SK-N-SH treated with all-trans-retinoic acid at 6 μM for 48 hours (cell line): ENCODE measurements around the gene COX19.

Source experiments
- ATAC-seq: fragments of 200-7000 bp; cut with Tn5 transposase; 3 replicates; pipeline ENCODE4 v1.9.1; 2020; ENCODE audit warnings: mild to moderate bottlenecking, moderate library complexity
- ARNTL ChIP-seq: fragments of 450-650 bp; formaldehyde crosslinking; IDR thresholded peaks from 2 replicates; pipeline ENCODE4 v1.5.0; 2020; ENCODE audit warnings: low read depth, mild to moderate bottlenecking, moderate library complexity, borderline replicate concordance
- CSDC2 ChIP-seq: fragments of 250-450 bp; sonication (Bioruptor Pico); IDR thresholded peaks from 2 replicates; pipeline ENCODE4 v1.5.0; 2020; ENCODE audit warnings: mild to moderate bottlenecking, moderate library complexity
- CSRNP3 ChIP-seq: fragments of 250-450 bp; sonication (Bioruptor Pico); IDR thresholded peaks from 2 replicates; pipeline ENCODE4 v1.5.1; 2021; ENCODE audit warnings: mild to moderate bottlenecking, moderate library complexity
- ESRRG ChIP-seq: fragments of 250-450 bp; sonication (Bioruptor Pico); IDR thresholded peaks from 2 replicates; pipeline ENCODE4 v1.6.1; 2021; ENCODE audit warnings: mild to moderate bottlenecking
- GLIS3 ChIP-seq: fragments of 250-450 bp; sonication (Bioruptor Pico); IDR thresholded peaks from 2 replicates; pipeline ENCODE4 v1.5.0; 2020; ENCODE audit warnings: mild to moderate bottlenecking, moderate library complexity
- ISL1 ChIP-seq: fragments of 250-450 bp; sonication (Bioruptor Pico); IDR thresholded peaks from 2 replicates; pipeline ENCODE4 v2.1.2; 2022; ENCODE audit warnings: mild to moderate bottlenecking, moderate library complexity
- OSR1 ChIP-seq: fragments of 250-450 bp; sonication (Bioruptor Pico); IDR thresholded peaks from 2 replicates; pipeline ENCODE4 v1.8.0; 2022; ENCODE audit warnings: moderate library complexity, mild to moderate bottlenecking, inconsistent platforms
- PATZ1 ChIP-seq: fragments of 250-450 bp; sonication (Bioruptor Pico); IDR thresholded peaks from 2 replicates; pipeline ENCODE4 v1.8.0; 2020; ENCODE audit warnings: mild to moderate bottlenecking, moderate library complexity, borderline replicate concordance
- PPARA ChIP-seq: fragments of 250-450 bp; sonication (Bioruptor Pico); IDR thresholded peaks from 2 replicates; pipeline ENCODE4 v1.5.0; 2020; ENCODE audit warnings: mild to moderate bottlenecking, borderline replicate concordance
- RARB ChIP-seq: fragments of 250-450 bp; sonication (Bioruptor Pico); IDR thresholded peaks from 2 replicates; pipeline ENCODE4 v1.8.0; 2021; ENCODE audit warnings: mild to moderate bottlenecking, moderate library complexity
- SNAI2 ChIP-seq: fragments of 250-450 bp; sonication (Bioruptor Pico); IDR thresholded peaks from 2 replicates; pipeline ENCODE4 v1.5.0; 2020; ENCODE audit warnings: mild to moderate bottlenecking, moderate library complexity
- TCF4 ChIP-seq: fragments of 250-450 bp; sonication (Bioruptor Pico); IDR thresholded peaks from 2 replicates; pipeline ENCODE4 v1.8.0; 2021; ENCODE audit warnings: mild to moderate bottlenecking, moderate library complexity, borderline replicate concordance
- TOX ChIP-seq: fragments of 250-450 bp; sonication (Bioruptor Pico); IDR thresholded peaks from 2 replicates; pipeline ENCODE4 v1.8.0; 2021; ENCODE audit warnings: mild to moderate bottlenecking, moderate library complexity, borderline replicate concordance
- ZC3H10 ChIP-seq: fragments of 250-450 bp; sonication (Bioruptor Pico); IDR thresholded peaks from 2 replicates; pipeline ENCODE4 v1.5.1; 2021; ENCODE audit warnings: mild to moderate bottlenecking, moderate library complexity
- ZFP3 ChIP-seq: fragments of 250-450 bp; sonication (Bioruptor Pico); IDR thresholded peaks from 2 replicates; pipeline ENCODE4 v1.5.0; 2020; ENCODE audit warnings: mild to moderate bottlenecking, moderate library complexity
- ZFP30 ChIP-seq: fragments of 450-650 bp; formaldehyde crosslinking; IDR thresholded peaks from 2 replicates; pipeline ENCODE4 v1.5.0; 2022; ENCODE audit warnings: mild to moderate bottlenecking, moderate library complexity
- ZNF70 ChIP-seq: fragments of 450-650 bp; formaldehyde crosslinking; IDR thresholded peaks from 2 replicates; pipeline ENCODE4 v1.5.0; 2020; ENCODE audit warnings: mild to moderate bottlenecking, moderate library complexity
- ZNF8 ChIP-seq: fragments of 450-650 bp; formaldehyde crosslinking; IDR thresholded peaks from 2 replicates; pipeline ENCODE4 v1.5.0; 2020; ENCODE audit warnings: mild to moderate bottlenecking, moderate library complexity
- TF ChIP-seq, protein P1 (sequence below): fragments of 250-450 bp; sonication (Bioruptor Pico); IDR thresholded peaks from 2 replicates; pipeline ENCODE4 v1.5.1; 2020; ENCODE audit warnings: low read depth, mild to moderate bottlenecking, moderate library complexity

COX19 gene

DNA sequence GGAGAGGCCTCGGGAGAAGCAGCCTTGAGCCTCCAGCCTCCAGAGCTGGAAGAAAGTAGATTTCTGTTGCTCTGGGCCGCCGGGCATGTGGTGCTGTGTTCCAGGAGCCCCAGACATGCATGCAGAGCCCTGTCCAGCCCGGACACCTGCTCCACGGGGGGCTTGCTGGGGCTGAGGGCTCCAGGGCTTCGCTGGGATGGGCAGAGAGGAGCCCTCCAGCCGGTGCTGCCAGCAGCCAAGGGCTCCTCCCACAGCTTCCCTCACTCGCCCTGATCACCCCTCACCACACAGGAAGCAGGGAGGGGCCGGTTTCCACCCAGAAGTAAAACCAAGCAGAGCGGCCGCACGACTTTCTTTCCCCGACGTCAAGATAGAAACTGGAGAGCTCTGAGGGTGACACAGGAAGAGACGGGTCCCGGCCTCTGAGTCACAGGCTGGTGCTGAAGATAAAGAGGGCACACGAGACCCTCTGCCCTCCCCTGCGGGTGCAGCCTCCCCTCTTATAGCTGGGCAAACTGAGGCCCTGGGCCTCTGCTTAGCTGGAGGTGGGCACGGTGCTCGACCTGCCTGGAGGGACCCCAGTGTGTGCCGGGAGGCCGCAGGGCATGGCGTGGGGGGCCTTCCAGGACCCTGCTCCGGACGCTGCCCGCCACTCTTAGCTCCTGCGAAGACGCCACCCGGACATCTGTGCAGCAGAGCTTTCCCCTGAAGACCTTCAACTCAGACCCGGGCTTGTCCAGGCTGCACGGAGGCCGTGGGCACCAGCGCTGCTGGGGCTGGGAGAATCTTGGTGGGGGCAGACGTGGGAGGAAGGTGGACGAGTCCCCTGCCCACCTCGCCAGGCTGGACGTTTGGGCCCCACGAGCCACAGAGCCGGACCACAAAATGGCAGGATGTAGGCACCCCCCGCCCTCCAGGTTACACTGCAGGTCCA lies 52.0 kb downstream of the COX19 start (continued):
- TF ChIP-seq, protein P1, sequence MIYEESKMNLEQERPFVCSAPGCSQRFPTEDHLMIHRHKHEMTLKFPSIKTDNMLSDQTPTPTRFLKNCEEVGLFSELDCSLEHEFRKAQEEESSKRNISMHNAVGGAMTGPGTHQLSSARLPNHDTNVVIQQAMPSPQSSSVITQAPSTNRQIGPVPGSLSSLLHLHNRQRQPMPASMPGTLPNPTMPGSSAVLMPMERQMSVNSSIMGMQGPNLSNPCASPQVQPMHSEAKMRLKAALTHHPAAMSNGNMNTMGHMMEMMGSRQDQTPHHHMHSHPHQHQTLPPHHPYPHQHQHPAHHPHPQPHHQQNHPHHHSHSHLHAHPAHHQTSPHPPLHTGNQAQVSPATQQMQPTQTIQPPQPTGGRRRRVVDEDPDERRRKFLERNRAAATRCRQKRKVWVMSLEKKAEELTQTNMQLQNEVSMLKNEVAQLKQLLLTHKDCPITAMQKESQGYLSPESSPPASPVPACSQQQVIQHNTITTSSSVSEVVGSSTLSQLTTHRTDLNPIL (CRISPR knock-in tag), result no peak
- TF ChIP-seq CSRNP3 (CRISPR knock-in tag), result no peak
- no peak for TF ChIP-seq ZC3H10
- TF ChIP-seq SNAI2 (CRISPR knock-in tag), result no peak
- TF ChIP-seq ZNF70 (CRISPR knock-in tag), result no peak
- no peak for TF ChIP-seq ZFP3
- TF ChIP-seq OSR1 (CRISPR knock-in tag), result no peak
- no peak for TF ChIP-seq ZFP30 (CRISPR knock-in tag)

- ATAC-seq, result no peak
- TF ChIP-seq ZNF70 (CRISPR knock-in tag) (no peak), ESRRG (CRISPR knock-in tag) (no peak), GLIS3 (no peak), PPARA (CRISPR knock-in tag) (no peak), ZFP30 (CRISPR knock-in tag) (no peak), CSRNP3 (CRISPR knock-in tag) (no peak), PATZ1 (CRISPR knock-in tag) (no peak), CSDC2 (CRISPR knock-in tag) (no peak)
Observed at GRCh38 chr7:922334-923107, 52.8 kb downstream of the COX19 start.

- TF ChIP-seq GLIS3, result no peak
- no peak for TF ChIP-seq OSR1 (CRISPR knock-in tag)
- TF ChIP-seq ISL1 (CRISPR knock-in tag), result no peak
- TF ChIP-seq ZNF8, result no peak
- ATAC-seq, result no peak
Observed at GRCh38 chr7:921581-922333, 53.6 kb downstream of the COX19 start.

- TF ChIP-seq ZNF70 (CRISPR knock-in tag) (no peak), PPARA (CRISPR knock-in tag) (no peak), ZC3H10 (no peak), TCF4 (CRISPR knock-in tag) (no peak), TOX (CRISPR knock-in tag) (no peak), RARB (CRISPR knock-in tag) (no peak), ZFP3 (no peak), ZFP30 (CRISPR knock-in tag) (no peak), PATZ1 (CRISPR knock-in tag) (no peak), ZNF8 (no peak), ESRRG (CRISPR knock-in tag) (no peak), CSRNP3 (CRISPR knock-in tag) (no peak), ISL1 (CRISPR knock-in tag) (no peak), ARNTL (no peak)
- TF ChIP-seq, all 23 proteins: peak for 0
- no peak for ATAC-seq
Observed at GRCh38 chr7:921071-921461, 54.3 kb downstream of the COX19 start.
